WERI-Rb-1 (cell line): ENCODE results near the gene DEK.
"Not testable (repeated sequence)": the region's sequence is repeated elsewhere in the genome, so short reads cannot be mapped to it uniquely, and the experiment has no call there.

Experiments used
- DNase-seq: peaks from one replicate; pipeline ENCODE4 v3.0.0-alpha.2; 2020
- H3K27ac ChIP-seq: fragments of 250-450 bp; sonication (Bioruptor Pico); 2 replicates; pipeline ENCODE4 v1.5.1; 2020; ENCODE audit warnings: mild to moderate bottlenecking, moderate library complexity
- H3K27me3 ChIP-seq: fragments of 250-450 bp; sonication (Bioruptor Pico); 2 replicates; pipeline ENCODE4 v1.5.1; 2021; ENCODE audit warnings: mild to moderate bottlenecking, low read depth, moderate library complexity; ENCODE audit not compliant: insufficient read depth, severe bottlenecking
- H3K36me3 ChIP-seq: fragments of 250-450 bp; sonication (Bioruptor Pico); 2 replicates; pipeline ENCODE4 v1.5.1; 2020; ENCODE audit warnings: mild to moderate bottlenecking, moderate library complexity
- H3K4me3 ChIP-seq: 2 replicates; pipeline ENCODE4 v1.5.1; 2011; ENCODE audit warnings: low read depth, mild to moderate bottlenecking, control low read depth, low read length
- H3K9me3 ChIP-seq: fragments of 250-450 bp; sonication (Bioruptor Pico); 2 replicates; pipeline ENCODE4 v1.5.1; 2021; ENCODE audit warnings: mild to moderate bottlenecking, moderate library complexity; ENCODE audit not compliant: severe bottlenecking
- TF ChIP-seq, protein P1 (sequence below): IDR thresholded peaks from 2 replicates; pipeline ENCODE4 v1.5.1; 2011; ENCODE audit warnings: low read depth, mild to moderate bottlenecking, control low read depth, inconsistent platforms, low read length

Gene DEK, protein sequence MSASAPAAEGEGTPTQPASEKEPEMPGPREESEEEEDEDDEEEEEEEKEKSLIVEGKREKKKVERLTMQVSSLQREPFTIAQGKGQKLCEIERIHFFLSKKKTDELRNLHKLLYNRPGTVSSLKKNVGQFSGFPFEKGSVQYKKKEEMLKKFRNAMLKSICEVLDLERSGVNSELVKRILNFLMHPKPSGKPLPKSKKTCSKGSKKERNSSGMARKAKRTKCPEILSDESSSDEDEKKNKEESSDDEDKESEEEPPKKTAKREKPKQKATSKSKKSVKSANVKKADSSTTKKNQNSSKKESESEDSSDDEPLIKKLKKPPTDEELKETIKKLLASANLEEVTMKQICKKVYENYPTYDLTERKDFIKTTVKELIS

DNA sequence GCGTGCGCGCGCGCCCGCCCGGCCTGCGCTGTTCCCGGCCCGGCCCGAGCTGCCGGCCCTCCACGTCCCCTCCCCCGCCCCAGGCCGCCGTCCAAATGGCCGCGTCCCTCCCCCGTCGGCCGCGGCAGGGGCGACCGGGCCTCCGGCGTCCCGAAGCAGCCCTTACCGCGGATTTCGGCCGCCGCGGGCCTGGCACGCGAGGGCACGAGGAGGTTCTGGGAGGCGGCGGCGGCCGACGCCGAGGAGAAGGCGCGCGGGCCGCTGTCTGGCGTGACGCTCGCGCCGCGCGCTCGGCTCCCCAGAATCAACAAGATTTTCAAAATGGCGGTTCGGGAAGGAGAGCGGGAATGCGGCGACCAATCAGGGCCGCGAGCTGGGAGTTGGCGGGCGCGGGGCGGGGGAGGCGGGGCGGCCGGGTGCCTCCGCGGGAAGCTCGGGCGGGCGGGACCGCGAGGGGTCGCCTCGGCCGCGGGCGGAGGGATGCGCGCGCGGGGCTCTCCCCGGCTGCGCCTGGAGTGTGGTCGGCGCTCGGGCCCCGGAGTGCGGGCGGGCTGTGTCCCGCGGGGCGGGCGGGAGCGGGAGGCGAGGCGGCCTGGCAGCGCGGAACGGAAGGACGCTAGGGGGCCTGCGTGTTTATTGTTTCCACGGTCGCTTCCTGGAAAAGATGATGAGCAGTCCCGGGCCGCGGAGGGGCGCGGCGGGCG is at the start of gene DEK:
DEK (minus strand) TSS at position 312 of the 704 bp plus-strand sequence. CDS start 543 bp downstream, outside the sequence.
- DNase-seq, result peak; percentile 97
- Histone ChIP-seq H3K27ac (peak within 1 kb of the TSS; percentile 100), H3K27me3 (no peaks in the 10 kb centered on the region), H3K4me3 (peak within 1 kb of the TSS; percentile 99), H3K9me3 (peaks cover 8% of the 10 kb centered on the region), H3K36me3 (peaks cover 44% of the 10 kb centered on the region)
- TF ChIP-seq, protein P1, sequence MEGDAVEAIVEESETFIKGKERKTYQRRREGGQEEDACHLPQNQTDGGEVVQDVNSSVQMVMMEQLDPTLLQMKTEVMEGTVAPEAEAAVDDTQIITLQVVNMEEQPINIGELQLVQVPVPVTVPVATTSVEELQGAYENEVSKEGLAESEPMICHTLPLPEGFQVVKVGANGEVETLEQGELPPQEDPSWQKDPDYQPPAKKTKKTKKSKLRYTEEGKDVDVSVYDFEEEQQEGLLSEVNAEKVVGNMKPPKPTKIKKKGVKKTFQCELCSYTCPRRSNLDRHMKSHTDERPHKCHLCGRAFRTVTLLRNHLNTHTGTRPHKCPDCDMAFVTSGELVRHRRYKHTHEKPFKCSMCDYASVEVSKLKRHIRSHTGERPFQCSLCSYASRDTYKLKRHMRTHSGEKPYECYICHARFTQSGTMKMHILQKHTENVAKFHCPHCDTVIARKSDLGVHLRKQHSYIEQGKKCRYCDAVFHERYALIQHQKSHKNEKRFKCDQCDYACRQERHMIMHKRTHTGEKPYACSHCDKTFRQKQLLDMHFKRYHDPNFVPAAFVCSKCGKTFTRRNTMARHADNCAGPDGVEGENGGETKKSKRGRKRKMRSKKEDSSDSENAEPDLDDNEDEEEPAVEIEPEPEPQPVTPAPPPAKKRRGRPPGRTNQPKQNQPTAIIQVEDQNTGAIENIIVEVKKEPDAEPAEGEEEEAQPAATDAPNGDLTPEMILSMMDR, result peak; percentile 65

DNA sequence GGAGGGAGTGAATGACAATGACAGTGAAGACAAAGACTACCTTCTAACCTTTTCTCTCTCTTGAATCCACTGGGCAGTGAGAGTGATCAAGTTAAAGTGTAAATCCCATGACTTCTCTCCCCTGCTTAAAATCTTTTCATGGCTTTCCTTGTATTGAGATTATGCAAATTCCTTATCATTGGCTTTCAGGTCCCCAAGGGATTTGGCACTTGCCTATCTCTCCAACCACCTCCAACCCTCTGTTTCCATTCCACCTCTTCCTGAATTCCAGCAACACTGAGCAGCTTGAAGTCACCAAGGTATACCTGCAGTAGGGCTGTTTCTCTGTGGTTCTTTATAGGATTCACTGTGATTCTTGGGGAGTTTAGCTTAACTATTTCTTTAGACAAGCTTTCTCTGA is 48.0 kb upstream of the DEK start:
- no peak overlapping the region for H3K27ac ChIP-seq
- TF ChIP-seq, protein P1, result no peak
- DNase-seq, result no peak
- no peaks in the 10 kb centered on the region for H3K27me3 ChIP-seq
- no peaks in the 10 kb centered on the region for H3K36me3 ChIP-seq
- no peak overlapping the region for H3K4me3 ChIP-seq
- H3K9me3 ChIP-seq, result peaks cover 3% of the 10 kb centered on the region

DNA sequence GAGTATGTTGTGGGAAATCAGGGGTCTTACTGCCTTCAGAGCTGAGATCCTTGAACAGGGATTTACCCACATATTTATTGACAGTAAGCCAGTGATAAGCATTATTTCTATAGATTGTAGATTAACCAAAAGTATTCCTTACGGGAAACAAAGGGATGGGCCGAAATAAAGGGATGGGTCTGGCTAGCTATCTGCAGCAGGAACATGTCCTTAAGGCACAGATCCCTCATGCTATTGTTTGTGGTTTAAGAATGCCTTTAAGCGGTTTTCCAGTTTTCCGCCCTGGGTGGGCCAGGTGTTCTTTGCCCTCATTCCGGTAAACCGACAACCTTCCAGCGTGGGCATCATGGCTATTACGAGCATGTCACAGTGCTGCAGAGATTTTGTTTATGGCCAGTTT is 45.7 kb upstream of the DEK start:
- H3K9me3 ChIP-seq, H3K27me3 ChIP-seq, H3K27ac ChIP-seq, H3K4me3 ChIP-seq, DNase-seq, H3K36me3 ChIP-seq: not testable (repeated sequence)

DNA sequence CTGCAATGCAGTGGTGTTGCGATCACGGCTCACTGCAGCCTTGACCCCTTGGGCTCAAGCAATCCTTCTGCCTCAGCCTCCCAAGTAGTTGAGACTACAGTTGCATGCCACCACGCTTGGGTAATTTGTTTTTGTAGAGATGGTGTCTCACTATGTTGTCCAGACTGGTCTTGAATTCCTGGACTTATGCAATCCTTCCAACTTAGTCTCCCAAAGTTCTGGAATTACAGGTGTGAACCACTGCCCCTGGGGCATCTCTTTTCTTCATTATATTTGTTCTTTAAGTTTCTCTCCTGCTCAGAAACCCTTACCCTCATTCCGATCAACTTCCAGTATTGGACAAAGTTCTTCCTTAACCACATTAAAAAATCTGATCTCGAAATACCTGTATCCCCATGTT is 44.7 kb upstream of the DEK start:
- no peak overlapping the region for H3K27ac ChIP-seq
- H3K9me3 ChIP-seq, result peaks cover 3% of the 10 kb centered on the region
- no peak for DNase-seq
- TF ChIP-seq, protein P1, result no peak
- H3K4me3 ChIP-seq, result no peak overlapping the region
- H3K36me3 ChIP-seq, result no peaks in the 10 kb centered on the region
- no peaks in the 10 kb centered on the region for H3K27me3 ChIP-seq

DNA sequence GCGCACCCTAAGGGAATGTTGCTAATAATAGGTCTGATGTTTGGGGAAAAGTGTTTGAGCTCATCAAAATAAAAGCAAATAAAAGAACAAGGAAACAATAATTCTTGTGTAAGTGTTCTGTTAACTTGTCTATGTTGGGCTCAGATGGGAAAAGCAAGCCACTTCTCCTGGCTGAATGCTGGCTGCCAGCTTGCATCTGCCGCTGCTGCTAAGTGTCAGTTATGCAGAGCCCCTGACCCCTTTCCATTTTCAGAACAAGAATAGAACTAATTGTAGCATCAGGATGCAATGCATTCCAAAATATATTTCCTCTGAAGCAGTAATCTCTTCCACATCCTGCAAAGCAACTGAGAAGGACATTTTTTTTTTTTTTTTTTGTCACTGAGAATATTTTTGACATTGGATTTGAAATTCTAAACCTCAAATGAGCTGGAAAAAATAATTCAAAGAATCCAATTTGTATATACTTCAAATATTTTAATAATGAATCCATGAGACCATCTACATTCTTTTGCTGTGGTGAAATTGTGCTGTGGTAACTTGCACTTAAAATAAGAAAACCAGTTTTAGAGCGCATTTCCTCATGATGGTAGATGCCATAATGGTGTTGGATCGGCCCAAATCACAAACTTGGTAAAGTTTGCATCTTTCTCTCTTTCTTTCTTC is 43.9 kb upstream of the DEK start:
- peaks cover 3% of the 10 kb centered on the region for H3K9me3 ChIP-seq
- no peak overlapping the region for H3K4me3 ChIP-seq
- TF ChIP-seq, protein P1, result no peak
- no peak overlapping the region for H3K27ac ChIP-seq
- no peaks in the 10 kb centered on the region for H3K27me3 ChIP-seq
- H3K36me3 ChIP-seq, result no peaks in the 10 kb centered on the region
- DNase-seq, result no peak

DNA sequence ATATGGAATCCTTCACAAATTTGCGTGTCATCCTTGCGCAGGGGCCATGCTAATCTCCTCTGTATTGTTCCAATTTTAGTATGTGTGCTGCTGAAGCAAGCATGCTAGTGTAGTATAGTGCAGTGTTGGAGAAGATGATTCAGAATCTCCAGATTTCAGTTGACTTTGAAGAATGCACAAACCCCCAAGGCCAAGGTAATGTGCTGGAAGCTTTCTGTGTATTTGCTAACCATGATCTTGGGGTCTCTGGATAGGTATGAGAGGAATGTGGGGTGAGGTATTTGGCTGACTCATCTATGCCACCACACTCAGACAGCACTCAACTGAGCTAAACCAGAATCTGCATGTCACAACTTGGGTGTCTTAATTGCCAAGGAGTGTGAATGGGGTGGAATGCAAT is 42.6 kb upstream of the DEK start:
- no peak for DNase-seq
- TF ChIP-seq, protein P1, result no peak
- Histone ChIP-seq H3K9me3 (peaks cover 3% of the 10 kb centered on the region), H3K4me3 (no peak overlapping the region), H3K27me3 (no peaks in the 10 kb centered on the region), H3K27ac (no peak overlapping the region), H3K36me3 (no peaks in the 10 kb centered on the region)
